SJCRH30 (cell line): Measurements from ENCODE around the gene GATAD2B. TPM values are rescaled to one million over a fixed set of nuclear protein-coding genes. Genes with fewer than 3 reads are reported as not detected.
A peak's percentile ranks its signal among the peaks of the same experiment; 100 is the strongest.

Source experiments
- DNase-seq, 2 experiments: peaks; one replicate each; pipeline ENCODE4 v3.0.0-alpha.2; 2015 to 2020
- H3K27ac ChIP-seq: fragments of 250-450 bp; sonication (Bioruptor Pico); 2 replicates; pipeline ENCODE4 v1.5.1; 2020; ENCODE audit warnings: mild to moderate bottlenecking, moderate library complexity
- H3K27me3 ChIP-seq: fragments of 250-450 bp; sonication (Bioruptor Pico); 2 replicates; pipeline ENCODE4 v1.5.1; 2020; ENCODE audit warnings: mild to moderate bottlenecking, moderate library complexity
- H3K36me3 ChIP-seq: fragments of 250-450 bp; sonication (Bioruptor Pico); 2 replicates; pipeline ENCODE4 v1.5.1; 2020; ENCODE audit warnings: mild to moderate bottlenecking, moderate library complexity
- H3K4me1 ChIP-seq: fragments of 250-450 bp; sonication (Bioruptor Pico); 2 replicates; pipeline ENCODE4 v1.5.1; 2020; ENCODE audit warnings: mild to moderate bottlenecking, moderate library complexity
- H3K4me3 ChIP-seq: fragments of 250-450 bp; sonication (Bioruptor Pico); 2 replicates; pipeline ENCODE4 v1.5.1; 2020; ENCODE audit warnings: mild to moderate bottlenecking, moderate library complexity
- H3K9me3 ChIP-seq: fragments of 250-450 bp; sonication (Bioruptor Pico); replicated peaks from 2 replicates; pipeline ENCODE4 v1.5.1; 2020; ENCODE audit warnings: mild to moderate bottlenecking, moderate library complexity
- total RNA-seq: library from RNA; depleted of rRNA; stranded (reverse); fragments of >200 nt; shearing (Covaris generic); gene quantifications from 2 replicates; pipeline ENCODE4 v1.2.3, GENCODE V29; 2014

Gene GATAD2B
- total RNA-seq, 1 experiment from 2014 or later, result 10.8 TPM

DNA sequence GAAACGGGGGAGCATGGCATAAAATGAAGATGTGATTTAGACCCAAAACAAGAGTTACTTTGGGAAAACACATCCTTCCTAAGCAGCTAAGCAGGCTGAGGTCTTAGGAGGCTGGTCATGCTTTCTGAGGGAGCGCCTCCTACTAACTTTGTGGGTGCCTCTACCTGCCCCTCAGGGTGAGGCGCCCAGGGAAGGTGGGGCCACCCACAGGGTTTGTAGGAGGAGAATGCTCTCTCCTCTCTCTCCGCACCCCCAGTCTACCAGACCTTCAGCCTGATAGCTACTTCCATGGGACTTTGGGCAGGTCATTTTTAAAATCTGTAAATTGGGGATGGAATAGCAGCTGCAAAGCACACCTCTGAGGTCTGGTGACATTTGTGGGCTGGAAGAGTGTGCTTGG lies 123.8 kb downstream of the GATAD2B start:
- no peaks in the 10 kb centered on the region for H3K36me3 ChIP-seq
- no peaks in the 10 kb centered on the region for H3K27me3 ChIP-seq
- DNase-seq, result no peak
- H3K4me3 ChIP-seq, result no peak overlapping the region
- H3K9me3 ChIP-seq, result no peaks in the 10 kb centered on the region
- no peak overlapping the region for H3K27ac ChIP-seq
- no peaks in the 10 kb centered on the region for H3K4me1 ChIP-seq

DNA sequence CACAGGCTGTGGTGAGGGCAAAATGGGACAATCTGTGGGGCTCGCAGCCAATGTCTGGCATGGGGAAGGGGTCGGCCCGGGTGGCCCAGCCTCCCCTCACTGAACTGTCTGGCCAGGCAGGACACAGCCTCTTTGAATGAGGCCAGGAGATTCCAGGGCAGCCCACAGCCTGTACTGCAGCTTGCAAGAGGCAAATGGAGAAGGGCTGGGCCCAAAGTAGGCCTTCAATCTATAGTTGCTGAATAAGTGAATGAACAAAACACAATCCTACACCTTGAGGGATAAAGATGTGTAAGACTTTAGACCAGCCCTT lies 124.3 kb downstream of the GATAD2B start:
- Histone ChIP-seq H3K9me3 (no peaks in the 10 kb centered on the region), H3K4me3 (no peak overlapping the region), H3K27ac (no peak overlapping the region), H3K27me3 (no peaks in the 10 kb centered on the region), H3K4me1 (no peaks in the 10 kb centered on the region), H3K36me3 (no peaks in the 10 kb centered on the region)
- DNase-seq, result no peak

DNA sequence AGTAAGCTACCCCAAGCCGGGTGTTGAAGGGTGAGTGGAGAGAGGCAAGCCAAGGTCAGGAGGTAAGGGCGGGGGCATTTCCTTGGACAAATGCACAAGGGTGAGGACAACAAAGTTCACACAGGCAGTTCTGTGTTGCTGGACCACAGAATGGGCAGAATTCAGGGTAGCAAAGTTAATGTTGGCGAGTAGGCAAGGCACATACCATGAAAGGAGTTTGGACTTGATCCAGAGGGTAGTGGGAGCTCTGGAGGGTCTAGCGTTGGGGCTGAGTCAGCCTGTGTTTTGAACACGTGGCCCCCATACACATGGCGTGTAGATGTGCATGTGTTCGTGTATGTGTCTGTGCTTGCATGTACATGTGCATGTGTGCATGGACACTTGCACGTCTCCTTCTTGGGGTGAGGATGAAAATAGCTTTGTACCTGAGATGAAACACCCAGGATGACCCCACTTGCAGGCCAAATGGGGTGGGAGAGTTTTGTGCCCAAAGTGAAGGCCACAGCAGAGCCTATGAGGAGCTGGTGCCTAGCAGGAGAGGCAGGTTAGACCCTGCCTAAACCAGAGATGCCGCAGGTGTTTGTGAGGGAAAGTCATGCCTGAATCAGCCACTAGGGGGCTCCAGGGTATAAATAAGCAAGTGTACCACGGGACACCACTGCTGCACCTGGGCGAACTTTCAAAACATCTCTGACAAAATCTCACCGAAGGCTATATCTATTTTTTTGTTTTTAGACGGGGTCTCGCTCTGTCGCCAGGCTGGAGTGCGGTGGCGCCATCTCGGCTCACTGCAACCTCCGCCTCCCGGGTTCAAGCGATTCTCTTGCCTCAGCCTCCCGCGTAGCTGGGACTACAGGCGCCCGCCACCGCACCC lies 125.7 kb downstream of the GATAD2B start:
- no peaks in the 10 kb centered on the region for H3K27me3 ChIP-seq
- no peaks in the 10 kb centered on the region for H3K9me3 ChIP-seq
- peak; percentile 67 to 77 for DNase-seq
- no peaks in the 10 kb centered on the region for H3K4me1 ChIP-seq
- H3K36me3 ChIP-seq, result no peaks in the 10 kb centered on the region
- no peak overlapping the region for H3K4me3 ChIP-seq
- H3K27ac ChIP-seq, result no peak overlapping the region

DNA sequence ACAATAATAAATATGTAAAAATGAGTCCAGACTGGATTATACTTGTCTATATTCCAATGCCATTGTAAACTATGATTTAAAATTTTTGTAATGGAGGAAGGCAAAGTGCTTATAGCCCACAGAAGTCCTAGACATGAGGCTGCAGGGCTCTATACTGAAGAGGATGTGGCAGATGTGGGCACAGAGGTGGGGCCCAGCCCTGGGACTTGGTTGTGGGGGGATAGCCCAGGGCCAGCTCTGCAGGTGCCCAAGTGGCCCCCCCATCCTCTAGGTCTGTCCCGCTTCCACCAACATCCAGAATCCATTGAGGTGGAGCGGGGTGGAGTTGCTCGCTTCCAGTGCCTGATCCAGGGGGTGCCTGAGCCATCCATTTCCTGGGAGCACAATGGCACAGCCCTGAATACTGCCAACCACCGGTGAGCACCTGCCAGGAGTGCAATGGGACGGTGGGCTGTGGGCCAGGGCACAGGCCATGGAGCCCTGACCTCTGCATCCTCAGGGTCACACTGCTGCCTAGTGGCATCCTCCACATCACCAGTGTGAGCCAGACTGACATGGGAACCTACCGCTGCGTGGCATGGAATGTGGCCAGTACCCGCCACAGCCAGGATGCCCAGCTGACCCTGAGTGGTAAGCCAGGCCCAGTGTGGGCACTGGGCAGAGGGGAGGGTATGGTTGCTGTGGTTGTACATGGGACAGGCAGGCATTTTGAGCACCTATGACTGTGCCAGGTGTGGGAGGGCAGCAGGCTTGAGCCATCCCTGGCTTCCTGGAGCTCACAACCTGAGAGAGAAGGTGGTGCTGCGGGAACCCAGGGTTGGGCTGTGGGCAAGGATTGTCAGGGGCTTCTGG lies 126.6 kb downstream of the GATAD2B start:
- Histone ChIP-seq H3K9me3 (no peaks in the 10 kb centered on the region), H3K27me3 (no peaks in the 10 kb centered on the region), H3K4me3 (no peak overlapping the region), H3K27ac (no peak overlapping the region), H3K36me3 (no peaks in the 10 kb centered on the region), H3K4me1 (no peaks in the 10 kb centered on the region)
- no peak for DNase-seq

DNA sequence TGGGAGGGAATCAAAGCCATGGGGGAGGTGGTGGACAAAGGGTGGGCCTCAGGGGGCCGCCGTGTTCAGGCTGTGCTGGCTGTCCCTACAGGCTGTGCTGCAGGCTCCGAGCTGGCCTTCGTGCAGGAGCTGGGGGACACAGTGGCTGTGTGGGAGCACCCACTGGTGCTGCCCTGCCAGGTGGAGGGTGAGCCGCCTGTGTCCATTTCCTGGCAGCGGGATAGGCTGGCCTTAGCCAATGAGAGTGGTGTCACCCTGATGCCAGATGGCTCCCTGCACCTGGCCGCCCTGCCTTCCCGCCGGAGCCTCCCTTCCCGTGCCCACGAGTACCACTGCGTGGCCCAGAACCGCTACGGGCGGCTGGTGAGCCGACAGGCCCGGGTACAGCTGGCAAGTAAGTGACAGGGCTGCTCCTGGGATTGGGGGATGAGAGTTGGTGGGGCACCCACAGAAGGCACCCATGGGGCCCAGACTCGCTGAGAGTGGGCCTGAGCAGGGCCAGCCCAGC lies 127.4 kb downstream of the GATAD2B start:
- no peak for DNase-seq
- Histone ChIP-seq H3K27me3 (no peaks in the 10 kb centered on the region), H3K9me3 (no peaks in the 10 kb centered on the region), H3K27ac (no peak overlapping the region), H3K4me3 (no peak overlapping the region), H3K4me1 (no peaks in the 10 kb centered on the region), H3K36me3 (no peaks in the 10 kb centered on the region)

DNA sequence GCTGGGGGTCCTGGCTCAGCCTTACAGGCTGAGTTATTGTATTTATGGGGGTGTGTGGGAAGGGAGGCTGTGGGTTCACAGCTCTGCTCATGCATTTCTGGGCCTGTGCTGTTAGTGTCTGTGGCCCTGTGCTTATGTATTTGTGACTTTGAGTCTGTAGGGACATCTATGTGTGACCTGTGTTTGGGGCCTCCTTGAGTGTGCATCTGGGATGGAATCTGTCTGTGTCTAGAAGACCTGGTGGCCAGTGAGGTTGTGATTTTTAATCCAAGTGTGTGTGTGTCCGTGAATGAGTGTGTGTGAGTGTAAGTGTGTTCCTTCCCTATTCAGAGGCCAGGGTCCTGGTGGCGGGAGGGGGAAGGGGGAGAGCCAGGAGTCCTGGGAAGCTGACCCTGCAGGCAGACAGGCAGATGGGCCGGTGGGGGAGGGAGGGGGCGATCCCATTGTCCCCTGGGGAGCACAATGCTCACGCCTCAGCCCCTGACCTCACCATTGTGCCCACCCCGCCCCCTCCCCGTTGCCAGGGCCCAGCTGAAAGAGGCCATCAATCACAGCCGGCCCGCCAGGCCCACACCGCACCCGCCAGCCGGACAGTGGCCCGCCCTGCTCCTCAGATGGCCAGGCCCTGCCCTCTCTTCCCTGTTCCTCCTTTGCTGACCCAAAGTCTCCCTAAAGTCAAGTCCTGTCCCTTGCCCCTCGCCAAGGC lies 128.0 kb downstream of the GATAD2B start:
- Histone ChIP-seq H3K36me3 (no peaks in the 10 kb centered on the region), H3K27ac (no peak overlapping the region), H3K4me3 (no peak overlapping the region), H3K27me3 (no peaks in the 10 kb centered on the region), H3K4me1 (no peaks in the 10 kb centered on the region), H3K9me3 (no peaks in the 10 kb centered on the region)
- DNase-seq, result no peak

DNA sequence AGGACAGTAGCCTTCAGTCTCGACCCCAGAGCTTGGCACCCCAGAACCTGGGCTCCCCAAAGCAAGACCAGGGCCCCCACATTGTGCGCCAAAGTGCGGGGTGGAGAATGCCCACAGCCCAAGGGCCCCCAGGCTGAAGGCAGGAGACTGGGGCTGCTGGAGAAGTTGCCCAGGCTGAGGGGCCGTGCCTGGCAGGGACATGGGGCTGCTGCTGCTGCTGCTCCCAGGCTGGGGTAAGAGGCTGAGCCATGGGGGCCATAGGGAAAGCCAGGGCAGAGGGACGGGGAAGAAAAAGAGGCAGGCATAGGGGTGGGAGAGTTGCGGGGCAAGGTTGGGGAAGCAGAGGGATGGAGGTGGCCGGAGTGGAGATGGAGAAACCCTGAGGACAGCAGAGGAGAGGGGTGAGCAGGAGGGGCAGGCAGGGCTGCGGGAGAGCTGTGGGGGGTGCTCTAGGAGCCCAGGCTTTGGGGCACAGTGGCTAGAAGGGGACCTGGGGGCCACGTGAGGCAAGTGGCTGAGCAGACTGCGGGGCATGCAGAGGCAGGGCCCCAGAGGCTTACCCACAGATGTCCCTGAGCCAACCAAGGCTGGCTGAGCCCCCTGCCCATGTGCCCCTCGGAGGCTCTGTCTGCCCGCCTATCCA lies 128.7 kb downstream of the GATAD2B start:
- H3K36me3 ChIP-seq, result no peaks in the 10 kb centered on the region
- H3K4me3 ChIP-seq, result no peak overlapping the region
- H3K27ac ChIP-seq, result no peak overlapping the region
- DNase-seq, result no peak
- no peaks in the 10 kb centered on the region for H3K4me1 ChIP-seq
- H3K9me3 ChIP-seq, result no peaks in the 10 kb centered on the region
- H3K27me3 ChIP-seq, result no peaks in the 10 kb centered on the region

DNA sequence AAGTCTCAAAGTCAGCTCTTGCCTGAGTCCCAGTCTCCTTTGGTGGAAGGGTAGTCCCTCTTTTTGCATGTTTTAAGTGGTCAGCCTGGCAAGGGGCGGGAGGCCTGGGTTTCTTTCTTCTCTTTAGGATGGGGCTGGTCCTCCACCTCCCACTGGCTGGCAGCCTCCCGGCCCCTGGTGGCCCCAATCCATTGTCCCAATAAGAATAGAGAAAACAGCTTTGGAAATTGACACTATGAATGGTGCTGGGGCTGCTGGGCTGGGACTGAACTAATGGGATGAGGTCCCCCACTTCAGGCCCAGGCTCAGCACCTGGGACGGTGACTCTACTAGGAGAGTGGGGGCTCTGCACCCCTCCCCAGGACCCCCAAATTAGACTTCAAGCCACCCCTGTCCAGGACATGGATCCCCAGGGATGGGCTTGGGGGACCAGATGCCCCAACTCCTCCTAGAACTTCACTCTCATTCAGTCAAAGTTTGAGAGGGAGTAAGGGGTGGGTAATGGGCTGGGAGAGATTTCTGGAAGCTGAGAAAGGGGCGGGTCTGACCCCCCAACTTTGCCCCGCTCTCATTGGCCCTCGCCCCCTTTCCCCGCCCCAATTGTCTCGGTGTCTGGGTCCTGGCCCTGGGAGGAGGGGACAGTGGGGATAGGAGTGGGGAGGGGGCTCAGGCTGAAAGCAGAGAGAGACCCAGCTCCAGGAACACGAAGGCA lies 129.4 kb downstream of the GATAD2B start:
- no peak for DNase-seq

DNA sequence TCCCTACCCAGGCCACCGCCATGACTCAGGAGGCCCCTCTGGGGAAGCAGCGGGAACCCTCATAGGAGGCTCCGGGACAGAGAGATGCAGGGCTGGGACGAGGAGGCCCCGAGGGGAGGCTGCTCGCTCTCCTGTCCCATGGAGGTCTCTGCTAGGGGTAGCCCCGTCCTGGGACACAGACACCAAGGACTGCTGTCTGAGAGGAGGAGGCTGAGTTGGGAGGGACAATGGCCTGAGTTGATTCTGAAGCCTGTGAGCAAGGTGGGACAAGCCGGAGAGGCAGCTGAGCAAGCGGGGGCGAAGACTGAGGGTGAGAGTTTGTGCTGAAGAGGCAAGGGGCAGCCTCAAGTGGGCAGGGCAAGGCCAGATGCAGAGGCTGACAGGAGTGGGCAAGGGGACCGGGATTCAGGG lies 130.1 kb downstream of the GATAD2B start:
- H3K9me3 ChIP-seq, result no peaks in the 10 kb centered on the region
- H3K4me3 ChIP-seq, result no peak overlapping the region
- H3K27me3 ChIP-seq, result no peaks in the 10 kb centered on the region
- H3K4me1 ChIP-seq, result no peaks in the 10 kb centered on the region
- no peak overlapping the region for H3K27ac ChIP-seq
- DNase-seq, result no peak
- H3K36me3 ChIP-seq, result no peaks in the 10 kb centered on the region

More for the DNA sequence above, 129.4 kb downstream of the GATAD2B start:
- Histone ChIP-seq H3K9me3 (no peaks in the 10 kb centered on the region), H3K36me3 (no peaks in the 10 kb centered on the region), H3K4me1 (no peaks in the 10 kb centered on the region), H3K4me3 (no peak overlapping the region), H3K27me3 (no peaks in the 10 kb centered on the region), H3K27ac (no peak overlapping the region)

DNA sequence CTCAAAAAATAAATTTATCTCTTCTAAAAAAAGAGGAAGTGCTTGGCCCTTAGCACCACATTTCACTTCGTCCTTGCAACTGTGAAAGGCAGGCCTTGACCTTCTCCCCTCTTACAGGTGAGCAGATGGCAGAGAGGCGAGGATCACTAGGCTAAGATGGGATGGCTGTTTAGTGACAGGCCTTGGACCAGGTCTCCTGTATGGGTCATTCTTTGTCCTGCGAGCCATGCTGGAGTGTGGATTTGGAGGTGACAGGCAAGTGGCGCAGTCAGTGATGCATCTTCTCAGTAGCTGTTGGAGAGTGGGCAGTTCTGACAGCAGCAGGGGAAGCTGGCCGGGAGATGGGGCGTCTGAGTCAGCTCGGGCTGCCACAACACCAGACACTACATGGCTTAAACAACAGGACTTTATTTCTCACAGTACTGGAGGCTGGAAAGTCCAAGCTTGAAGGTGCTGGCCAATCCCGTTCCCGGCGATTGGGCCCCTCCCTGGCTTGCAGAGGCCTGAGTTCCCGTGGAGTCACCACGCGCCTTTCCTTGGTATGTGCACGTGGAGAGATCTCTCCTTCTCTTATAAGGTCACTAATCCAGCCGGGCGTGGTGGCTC lies 131.0 kb downstream of the GATAD2B start:
- no peaks in the 10 kb centered on the region for H3K9me3 ChIP-seq
- DNase-seq, result no peak
- H3K27me3 ChIP-seq, result no peaks in the 10 kb centered on the region
- peak overlapping the region; percentile 53 for H3K4me3 ChIP-seq
- peak overlapping the region; percentile 81; the same call in 1 of the 2 replicates for H3K27ac ChIP-seq
- no peaks in the 10 kb centered on the region for H3K4me1 ChIP-seq
- no peaks in the 10 kb centered on the region for H3K36me3 ChIP-seq

DNA sequence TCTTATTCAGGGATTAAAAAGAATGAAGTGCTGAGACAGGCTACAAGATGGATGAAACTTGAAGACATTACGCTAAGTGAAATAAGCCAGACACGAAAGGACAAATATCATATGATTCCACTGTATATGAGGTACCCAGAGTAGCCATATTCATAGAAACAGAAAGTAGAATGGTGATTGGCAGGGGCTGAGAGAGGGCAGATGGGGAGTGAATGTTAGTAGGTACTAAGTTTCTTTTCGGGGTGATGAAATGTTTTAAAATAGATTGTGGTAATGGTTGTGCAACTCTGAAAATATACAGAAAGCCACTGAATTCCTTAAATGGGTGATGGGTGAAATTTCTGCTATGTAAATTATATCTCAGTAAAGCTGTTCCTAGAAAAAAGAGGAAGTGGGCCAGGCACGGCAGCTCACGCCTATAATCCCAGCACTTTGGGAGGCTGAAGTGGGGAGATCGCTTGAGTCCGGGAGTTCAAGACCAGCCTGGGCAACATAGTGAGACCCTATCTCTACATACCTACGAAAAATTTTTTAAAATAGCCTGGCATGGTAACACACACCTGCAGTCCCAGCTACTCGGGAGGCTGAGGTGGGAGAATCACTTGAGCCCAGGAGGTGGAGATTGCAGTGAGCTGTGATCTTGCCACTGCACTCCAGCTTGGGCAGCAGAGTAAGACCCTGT lies 131.7 kb downstream of the GATAD2B start:
- DNase-seq, result peak; percentile 31 to 65

DNA sequence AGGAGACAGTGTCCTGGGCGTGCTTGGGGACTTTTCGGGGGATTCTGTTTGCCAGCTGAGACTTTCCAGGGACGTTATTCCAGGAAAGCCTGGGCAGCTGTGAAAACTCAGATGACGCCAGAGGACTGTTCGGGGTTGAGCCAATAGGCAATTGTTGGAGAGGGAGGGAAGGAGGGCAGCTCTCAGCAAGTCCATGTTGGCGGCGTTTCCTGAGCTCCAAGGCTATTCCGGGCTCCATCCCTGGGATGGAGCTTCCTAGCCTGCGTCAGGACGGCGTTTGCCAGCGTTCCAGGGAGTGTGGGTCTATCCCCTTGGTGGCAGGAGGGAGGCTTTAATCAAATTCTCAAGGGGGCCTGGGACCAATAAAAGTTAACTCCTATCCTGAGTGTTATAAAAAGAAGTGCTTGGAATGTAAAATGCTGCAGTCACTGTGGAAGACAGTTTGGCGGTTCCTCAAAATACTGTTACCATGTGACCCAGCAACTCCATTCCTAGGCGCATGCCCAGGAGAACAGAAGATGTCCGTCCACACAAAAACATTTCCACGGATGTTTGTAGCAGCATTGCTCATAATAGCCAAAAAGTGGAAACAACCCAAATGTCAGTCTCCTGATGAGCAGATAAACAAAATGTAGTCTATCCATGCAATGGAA lies 132.3 kb downstream of the GATAD2B start:
- peak overlapping the region; percentile 81 for H3K27ac ChIP-seq
- DNase-seq, result peak; percentile 86 to 91
- H3K4me3 ChIP-seq, result peak overlapping the region; percentile 53
- H3K27me3 ChIP-seq, result no peaks in the 10 kb centered on the region
- H3K9me3 ChIP-seq, result no peaks in the 10 kb centered on the region
- H3K36me3 ChIP-seq, result no peaks in the 10 kb centered on the region
- H3K4me1 ChIP-seq, result no peaks in the 10 kb centered on the region

More for the DNA sequence above, 131.7 kb downstream of the GATAD2B start:
- Histone ChIP-seq H3K4me3 (peak overlapping the region; percentile 53), H3K4me1 (no peaks in the 10 kb centered on the region), H3K9me3 (no peaks in the 10 kb centered on the region), H3K27me3 (no peaks in the 10 kb centered on the region), H3K36me3 (no peaks in the 10 kb centered on the region), H3K27ac (peak overlapping the region; percentile 81)
